T-helper 2 cell treated with Interferon-gamma antibody and Interleukin-4, amounts not matched to agents 5 μg/mL and 100 μg/mL, for 36 hours (primary cell): Measurements from ENCODE around the gene CZIB.
"Not testable (repeated sequence)": the region's sequence is repeated elsewhere in the genome, so short reads cannot be mapped to it uniquely, and the experiment has no call there.

ENCODE experiments used
- DNase-seq: peaks from one replicate; pipeline ENCODE4 v3.0.0; 2021; ENCODE audit warnings: low spot score
- H3K27ac Mint-ChIP-seq: one replicate; pipeline ENCODE4 v1.8.0; 2021; ENCODE audit warnings: mild to moderate bottlenecking, mixed read lengths
- H3K27me3 Mint-ChIP-seq: one replicate; pipeline ENCODE4 v1.8.0; 2021; ENCODE audit warnings: low read depth, mixed read lengths
- H3K36me3 Mint-ChIP-seq: one replicate; pipeline ENCODE4 v1.8.0; 2021; ENCODE audit warnings: low read depth, mixed read lengths
- H3K4me1 Mint-ChIP-seq: one replicate; pipeline ENCODE4 v1.8.0; 2021; ENCODE audit warnings: low read depth, mixed read lengths
- H3K4me3 Mint-ChIP-seq: one replicate; pipeline ENCODE4 v1.8.0; 2022; ENCODE audit warnings: mild to moderate bottlenecking, moderate library complexity, mixed read lengths
- H3K9me3 Mint-ChIP-seq: one replicate; pipeline ENCODE4 v1.8.0; 2021; ENCODE audit warnings: mixed read lengths

CZIB gene

GRCh38 chr1:53189061-53189460, 31.4 kb downstream of the CZIB start:
- H3K4me3 Mint-ChIP-seq, result no peak overlapping the region
- DNase-seq, result no peak
- H3K9me3 Mint-ChIP-seq, result no peaks in the 10 kb centered on the region
- no peaks in the 10 kb centered on the region for H3K36me3 Mint-ChIP-seq
- H3K4me1 Mint-ChIP-seq, result peaks cover 2% of the 10 kb centered on the region
- H3K27ac Mint-ChIP-seq, result no peak overlapping the region
- peaks cover 14% of the 10 kb centered on the region for H3K27me3 Mint-ChIP-seq

- no peak for DNase-seq
- no peaks in the 10 kb centered on the region for H3K36me3 Mint-ChIP-seq
- no peak overlapping the region for H3K4me3 Mint-ChIP-seq
These were observed 32.3 kb downstream of the CZIB start for GRCh38 chr1:53188099-53188498.

GRCh38 chr1:53187401-53187800, 33.0 kb downstream of the CZIB start:
- H3K36me3 Mint-ChIP-seq, result no peaks in the 10 kb centered on the region
- no peaks in the 10 kb centered on the region for H3K9me3 Mint-ChIP-seq
- peaks cover 2% of the 10 kb centered on the region for H3K4me1 Mint-ChIP-seq
- no peak overlapping the region for H3K27ac Mint-ChIP-seq
- no peak overlapping the region for H3K4me3 Mint-ChIP-seq
- no peak for DNase-seq
- peaks cover 14% of the 10 kb centered on the region for H3K27me3 Mint-ChIP-seq

More at GRCh38 chr1:53188099-53188498, 32.3 kb downstream of the CZIB start:
- Mint-ChIP-seq H3K9me3 (no peaks in the 10 kb centered on the region), H3K27ac (no peak overlapping the region), H3K4me1 (peaks cover 2% of the 10 kb centered on the region), H3K27me3 (peaks cover 14% of the 10 kb centered on the region)

- peaks cover 14% of the 10 kb centered on the region for H3K27me3 Mint-ChIP-seq
- no peaks in the 10 kb centered on the region for H3K9me3 Mint-ChIP-seq
- H3K27ac Mint-ChIP-seq, result no peak overlapping the region
These were observed 33.9 kb downstream of the CZIB start for GRCh38 chr1:53186533-53186932.

GRCh38 chr1:53185955-53186297, 34.5 kb downstream of the CZIB start:
- H3K4me1 Mint-ChIP-seq, H3K4me3 Mint-ChIP-seq, H3K27ac Mint-ChIP-seq, DNase-seq, H3K36me3 Mint-ChIP-seq, H3K9me3 Mint-ChIP-seq: not testable (repeated sequence)
- H3K27me3 Mint-ChIP-seq, result peaks cover 14% of the 10 kb centered on the region

More at GRCh38 chr1:53186533-53186932, 33.9 kb downstream of the CZIB start:
- H3K4me1 Mint-ChIP-seq, result no peaks in the 10 kb centered on the region
- DNase-seq, result no peak
- no peak overlapping the region for H3K4me3 Mint-ChIP-seq
- no peaks in the 10 kb centered on the region for H3K36me3 Mint-ChIP-seq

- no peaks in the 10 kb centered on the region for H3K9me3 Mint-ChIP-seq
- H3K4me3 Mint-ChIP-seq, result no peak overlapping the region
- H3K4me1 Mint-ChIP-seq, result no peaks in the 10 kb centered on the region
- H3K27ac Mint-ChIP-seq, result no peak overlapping the region
- no peak for DNase-seq
- H3K36me3 Mint-ChIP-seq, result no peaks in the 10 kb centered on the region
- H3K27me3 Mint-ChIP-seq, result peaks cover 18% of the 10 kb centered on the region
These were observed 37.1 kb downstream of the CZIB start for GRCh38 chr1:53183095-53183990.

- peaks cover 18% of the 10 kb centered on the region for H3K27me3 Mint-ChIP-seq
- no peak for DNase-seq
- no peaks in the 10 kb centered on the region for H3K36me3 Mint-ChIP-seq
- no peaks in the 10 kb centered on the region for H3K4me1 Mint-ChIP-seq
- H3K27ac Mint-ChIP-seq, result no peak overlapping the region
- no peak overlapping the region for H3K4me3 Mint-ChIP-seq
- no peaks in the 10 kb centered on the region for H3K9me3 Mint-ChIP-seq
These were observed 37.7 kb downstream of the CZIB start for GRCh38 chr1:53182716-53183094.

GRCh38 chr1:53182111-53182593, 38.3 kb downstream of the CZIB start:
- Mint-ChIP-seq H3K27me3 (peaks cover 20% of the 10 kb centered on the region), H3K4me1 (no peaks in the 10 kb centered on the region), H3K36me3 (no peaks in the 10 kb centered on the region), H3K9me3 (no peaks in the 10 kb centered on the region), H3K27ac (no peak overlapping the region), H3K4me3 (no peak overlapping the region)
- DNase-seq, result peak; percentile 66

- no peak for DNase-seq
- no peaks in the 10 kb centered on the region for H3K9me3 Mint-ChIP-seq
- H3K4me1 Mint-ChIP-seq, result no peaks in the 10 kb centered on the region
- no peaks in the 10 kb centered on the region for H3K36me3 Mint-ChIP-seq
- no peak overlapping the region for H3K27ac Mint-ChIP-seq
- H3K4me3 Mint-ChIP-seq, result no peak overlapping the region
- peaks cover 20% of the 10 kb centered on the region for H3K27me3 Mint-ChIP-seq
These were observed 39.5 kb downstream of the CZIB start for GRCh38 chr1:53180951-53181350.

GRCh38 chr1:53180226-53180625, 40.2 kb downstream of the CZIB start:
- Mint-ChIP-seq H3K9me3 (no peaks in the 10 kb centered on the region), H3K27ac (no peak overlapping the region), H3K4me1 (no peaks in the 10 kb centered on the region), H3K4me3 (no peak overlapping the region), H3K36me3 (no peaks in the 10 kb centered on the region), H3K27me3 (peaks cover 22% of the 10 kb centered on the region)
- DNase-seq, result no peak

GRCh38 chr1:53176452-53177208, 43.8 kb downstream of the CZIB start:
- Mint-ChIP-seq H3K4me1 (peaks cover 6% of the 10 kb centered on the region), H3K36me3 (no peaks in the 10 kb centered on the region), H3K4me3 (no peak overlapping the region), H3K9me3 (no peaks in the 10 kb centered on the region), H3K27ac (no peak overlapping the region), H3K27me3 (peaks cover 30% of the 10 kb centered on the region)
- DNase-seq, result no peak

- H3K27me3 Mint-ChIP-seq, result peaks cover 28% of the 10 kb centered on the region
- no peak overlapping the region for H3K27ac Mint-ChIP-seq
- H3K36me3 Mint-ChIP-seq, result no peaks in the 10 kb centered on the region
These were observed 45.2 kb downstream of the CZIB start for GRCh38 chr1:53174971-53175913.

GRCh38 chr1:53172426-53173128, 47.9 kb downstream of the CZIB start:
- Mint-ChIP-seq H3K9me3 (no peaks in the 10 kb centered on the region), H3K4me3 (no peak overlapping the region), H3K27ac (no peak overlapping the region), H3K4me1 (peaks cover 6% of the 10 kb centered on the region), H3K36me3 (no peaks in the 10 kb centered on the region), H3K27me3 (peaks cover 22% of the 10 kb centered on the region)
- no peak for DNase-seq

More at GRCh38 chr1:53174971-53175913, 45.2 kb downstream of the CZIB start:
- Mint-ChIP-seq H3K4me3 (no peak overlapping the region), H3K9me3 (no peaks in the 10 kb centered on the region), H3K4me1 (peaks cover 6% of the 10 kb centered on the region)
- DNase-seq, result no peak
